ENCODE results near the gene FAM9A.
"Not testable (repeated sequence)": the region's sequence is repeated elsewhere in the genome, so short reads cannot be mapped to it uniquely, and the experiment has no call there.

FAM9A gene

DNA sequence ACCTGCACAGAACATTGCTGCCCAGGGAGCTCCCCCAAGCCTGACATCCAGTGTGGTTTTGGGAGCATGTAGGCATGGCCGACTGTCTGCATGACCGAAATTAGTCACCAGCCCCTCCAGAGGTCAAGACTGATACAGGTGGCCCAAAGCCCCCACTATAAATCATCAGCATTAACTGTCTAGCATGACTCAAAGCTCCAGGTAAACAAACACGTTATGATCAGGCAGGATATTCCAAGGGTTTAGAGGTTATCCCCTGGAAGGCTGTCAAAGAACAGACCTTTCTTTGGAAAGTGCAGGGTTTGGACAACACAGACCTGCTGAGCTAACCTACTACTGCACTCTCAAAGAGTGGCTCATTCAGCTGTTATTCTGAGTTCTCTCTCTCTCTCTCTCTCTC is 2.1 kb upstream of the FAM9A start:
- no peak for DNase-seq (ENCODE audit: low spot score)

DNA sequence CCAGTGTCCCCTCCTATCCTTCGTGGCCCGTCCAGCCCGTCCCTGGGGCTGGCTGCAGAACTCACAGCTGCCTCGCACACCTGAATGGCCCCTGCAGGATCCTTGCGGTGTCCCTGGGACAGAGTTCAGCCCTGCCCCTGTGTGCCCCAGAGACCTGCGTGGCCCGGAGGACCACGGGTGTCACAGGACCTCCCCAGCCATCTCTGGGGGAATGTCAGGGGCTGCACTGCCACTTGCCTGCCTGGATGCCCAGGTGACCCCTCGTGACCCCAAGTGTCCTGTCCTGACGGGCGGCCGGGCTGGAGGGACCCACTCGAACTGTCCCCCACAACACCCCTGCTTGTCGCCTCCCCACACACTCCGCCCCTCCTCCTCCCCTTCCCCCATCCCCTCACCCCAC is 832 bp downstream of the FAM9A start:
- not testable (repeated sequence) for DNase-seq (ENCODE audit: low spot score)

DNA sequence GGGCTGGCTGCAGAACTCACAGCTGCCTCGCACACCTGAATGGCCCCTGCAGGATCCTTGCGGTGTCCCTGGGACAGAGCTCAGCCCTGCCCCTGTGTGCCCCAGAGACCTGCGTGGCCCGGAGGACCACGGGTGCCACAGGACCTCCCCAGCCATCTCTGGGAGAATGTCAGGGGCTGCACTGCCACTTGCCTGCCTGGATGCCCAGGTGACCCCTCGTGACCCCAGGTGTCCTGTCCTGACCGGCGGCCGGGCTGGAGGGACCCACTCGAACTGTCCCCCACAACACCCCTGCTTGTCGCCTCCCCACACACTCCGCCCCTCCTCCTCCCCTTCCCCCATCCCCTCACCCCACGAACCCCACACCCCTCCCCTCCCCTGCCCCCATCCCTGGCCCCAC is 1.9 kb downstream of the FAM9A start:
- DNase-seq (ENCODE audit: low spot score): not testable (repeated sequence)

DNA sequence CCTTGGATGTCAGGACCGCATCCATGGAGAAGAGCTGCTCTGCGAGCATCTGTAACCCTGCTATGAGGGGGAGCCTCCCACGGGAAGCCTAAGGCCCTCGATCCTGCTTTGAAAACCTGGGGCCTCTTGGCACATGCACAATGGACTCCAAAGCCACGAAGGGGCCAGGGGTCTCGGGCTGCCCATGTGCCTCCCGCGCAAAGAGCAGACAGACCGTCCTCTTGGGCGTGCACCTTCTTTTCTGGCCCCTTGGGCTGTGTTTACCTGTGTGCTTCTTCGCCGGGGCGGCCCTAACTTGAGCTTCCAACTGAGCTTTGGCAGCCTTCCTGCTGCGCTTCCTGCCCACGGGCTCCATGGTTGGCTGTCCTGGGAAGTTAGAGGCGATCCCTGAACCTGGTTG is 2.5 kb downstream of the FAM9A start:
- not testable (repeated sequence) for DNase-seq (ENCODE audit: low spot score)

DNA sequence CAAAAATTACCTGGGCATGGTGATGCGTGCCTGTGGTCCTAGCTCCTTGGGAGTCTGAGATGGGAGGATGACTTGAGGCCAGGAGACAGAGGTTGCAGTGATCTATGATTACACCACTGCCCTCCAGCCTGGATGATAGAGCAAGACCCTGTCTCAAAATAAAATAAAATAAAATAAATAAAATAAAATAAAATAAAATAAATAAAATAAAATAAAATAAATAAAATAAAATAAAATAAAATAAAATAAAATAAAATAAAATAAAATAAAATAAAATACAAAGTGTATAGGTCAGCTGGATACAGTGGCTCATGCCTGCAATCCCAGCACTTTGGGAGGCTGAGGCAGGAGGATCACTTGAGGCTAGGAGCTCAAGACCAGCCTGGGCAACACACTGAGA is 14.1 kb downstream of the FAM9A start:
- not testable (repeated sequence) for DNase-seq (ENCODE audit: low spot score)

DNA sequence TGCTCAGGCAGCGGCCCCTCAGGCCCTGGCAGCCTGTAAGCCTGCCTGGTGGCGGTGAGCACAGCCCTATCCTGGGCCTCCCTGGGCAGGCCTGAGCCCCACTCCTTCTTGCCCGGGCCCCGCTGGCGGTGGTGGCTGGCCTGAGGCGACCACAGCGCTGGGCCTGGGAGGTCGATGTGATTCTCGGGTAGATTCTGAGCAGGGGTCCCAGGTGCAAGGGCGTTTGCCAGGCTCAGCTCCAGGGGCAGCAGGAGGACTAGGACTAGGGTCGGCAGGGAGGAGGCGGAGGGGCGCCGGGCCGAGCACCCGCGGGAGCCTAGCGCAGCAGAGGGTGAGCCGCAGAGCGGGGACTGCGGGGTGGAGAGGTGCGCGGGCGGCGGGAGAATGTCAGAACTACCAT is 17.0 kb downstream of the FAM9A start:
- no peak for DNase-seq (ENCODE audit: low spot score)

DNA sequence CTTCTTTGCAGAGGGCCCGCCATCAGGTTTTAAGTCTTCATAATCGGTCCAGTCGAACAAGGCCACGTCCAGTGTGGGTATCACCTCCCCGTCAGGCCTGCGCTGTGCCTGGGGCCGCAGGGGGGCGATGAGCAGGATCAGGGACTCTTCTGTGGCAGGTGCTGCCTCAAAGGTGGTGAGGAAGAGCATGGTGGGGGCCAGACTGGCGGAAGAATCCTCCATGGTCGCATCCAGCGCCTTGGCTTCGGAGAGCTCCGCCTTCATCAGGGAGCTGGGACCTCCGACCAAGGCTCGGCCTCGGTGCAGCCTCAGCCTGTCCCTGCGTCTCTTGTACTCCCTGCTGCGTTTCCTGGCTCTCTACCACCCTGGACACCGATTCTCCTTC is 17.5 kb downstream of the FAM9A start:
- DNase-seq (ENCODE audit: low spot score): no peak

DNA sequence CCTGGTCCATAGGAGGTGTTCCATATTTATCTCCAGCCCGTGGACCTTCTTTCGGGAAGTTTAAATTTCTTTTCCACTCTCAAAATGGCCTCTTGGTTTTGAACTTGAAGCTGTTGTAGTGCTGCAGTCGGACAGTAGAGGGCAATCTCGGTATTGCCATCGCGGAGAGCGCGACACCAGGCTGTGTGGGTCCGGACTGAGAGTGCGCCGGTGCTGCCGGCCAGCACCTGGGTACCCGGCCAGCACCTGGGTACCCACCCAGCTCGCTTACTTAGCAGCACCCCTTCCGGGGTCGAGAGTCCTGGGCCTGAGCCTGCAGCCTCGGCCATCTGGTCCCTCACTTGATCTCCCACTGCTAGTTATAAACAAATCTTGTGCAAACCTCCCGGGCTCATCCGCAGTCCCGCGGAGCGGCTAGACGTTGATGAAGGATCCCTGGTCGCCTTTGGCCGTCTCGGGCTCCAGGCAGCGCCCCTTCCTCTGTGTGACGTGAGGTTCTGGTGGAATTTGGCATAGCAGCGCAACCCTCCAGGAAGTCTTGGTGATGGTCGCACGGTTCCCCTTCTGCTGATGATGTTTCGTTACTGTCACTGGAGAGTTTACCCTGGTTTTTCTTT is 18.0 kb downstream of the FAM9A start:
- peak; percentile 7 for DNase-seq (ENCODE audit: low spot score)

DNA sequence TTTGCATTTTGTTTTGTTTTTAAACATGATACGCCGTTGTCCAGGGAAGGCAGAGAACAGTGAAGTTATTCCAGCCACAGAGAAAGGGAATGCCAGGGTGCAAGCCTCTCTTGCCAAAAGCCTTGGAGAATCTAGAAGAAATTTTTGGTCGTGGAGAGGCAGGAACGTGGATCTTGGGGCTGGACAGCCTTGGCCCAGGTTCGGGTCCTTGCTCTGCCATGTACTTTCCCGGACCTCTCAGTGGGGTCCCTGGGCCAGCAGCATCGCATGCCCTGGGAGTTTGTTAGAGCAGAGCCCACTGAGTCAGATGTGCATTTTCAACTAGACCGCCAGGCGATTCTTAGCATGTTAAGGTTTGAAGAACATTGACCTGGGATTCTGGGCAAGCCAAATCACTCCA is 18.6 kb downstream of the FAM9A start:
- no peak for DNase-seq (ENCODE audit: low spot score)

DNA sequence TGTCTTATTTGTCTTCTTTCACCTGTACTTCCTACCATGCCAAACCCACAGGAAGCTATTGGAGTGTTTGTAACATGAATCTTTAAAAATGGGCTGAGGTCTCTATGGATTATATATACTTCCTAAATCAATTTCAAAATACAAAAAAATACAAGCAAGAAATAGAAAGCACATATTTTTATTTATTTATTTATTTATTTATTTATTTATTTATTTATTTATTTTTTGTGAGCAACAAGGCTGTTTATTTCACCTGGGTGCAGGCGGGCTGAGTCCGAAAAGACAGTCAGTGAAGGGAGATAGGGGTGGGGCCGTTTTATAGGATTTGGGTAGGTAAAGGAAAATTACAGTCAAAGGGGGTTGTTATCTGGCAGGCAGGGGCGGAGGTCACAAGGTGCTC is 19.3 kb downstream of the FAM9A start:
- DNase-seq (ENCODE audit: low spot score): not testable (repeated sequence)

DNA sequence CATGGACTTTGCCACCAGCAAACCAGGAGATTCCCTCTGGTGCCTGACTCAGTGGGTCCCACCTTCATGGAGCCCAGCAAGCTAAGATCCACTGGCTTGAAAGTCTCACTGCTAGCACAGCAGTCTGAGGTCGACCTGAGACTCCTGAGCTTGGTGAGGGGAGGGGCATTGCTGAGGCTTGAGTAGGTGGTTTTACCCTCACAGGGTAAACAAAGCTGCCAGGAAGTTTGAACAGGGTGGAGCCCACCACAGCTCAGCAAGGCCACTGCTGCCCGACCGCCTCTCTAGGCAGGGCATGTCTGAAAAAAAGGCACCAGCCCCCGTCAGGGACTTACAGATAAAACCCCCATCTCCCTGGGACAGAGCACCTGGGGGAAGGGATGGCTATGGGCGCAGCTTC is 28.1 kb downstream of the FAM9A start:
- no peak for DNase-seq (ENCODE audit: low spot score)

DNA sequence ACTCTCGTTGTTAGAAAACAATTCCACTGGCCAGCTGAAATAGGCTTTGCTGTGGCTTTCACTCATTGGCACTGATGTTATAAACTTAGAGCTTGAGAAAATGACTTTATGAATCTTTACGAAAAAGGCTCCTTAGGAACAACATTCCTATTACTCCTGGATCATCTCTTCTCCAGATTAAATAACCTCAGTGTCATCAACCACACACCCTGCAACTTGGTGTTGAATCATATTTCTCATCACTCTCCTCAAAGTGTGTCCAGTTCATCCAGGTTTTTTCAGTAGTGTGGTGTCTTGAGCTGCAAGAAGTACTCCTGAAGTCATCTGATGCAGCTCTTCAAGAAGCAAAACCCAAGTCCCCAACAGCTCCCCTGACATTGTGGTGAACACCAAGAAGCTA is 41.2 kb downstream of the FAM9A start:
- no peak for DNase-seq (ENCODE audit: low spot score)

DNA sequence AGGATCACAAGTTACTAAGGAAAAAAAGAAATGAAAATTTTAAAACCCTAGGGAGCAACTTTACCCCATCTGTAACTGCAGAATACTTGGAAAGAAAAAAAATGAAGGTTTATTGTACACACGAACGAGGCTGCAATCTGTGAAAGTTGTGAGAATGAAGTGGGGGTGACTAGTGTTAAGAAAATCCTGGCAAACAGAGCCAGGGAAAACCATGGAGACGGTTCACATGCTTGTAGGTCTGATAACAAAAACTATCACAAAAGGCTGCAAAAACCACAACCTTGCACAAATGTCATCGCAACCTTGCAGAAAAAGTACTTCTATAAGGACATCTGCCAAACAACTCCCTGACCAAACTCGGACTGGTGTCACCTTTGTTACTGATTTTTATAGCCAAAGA is 42.5 kb downstream of the FAM9A start:
- not testable (repeated sequence) for DNase-seq (ENCODE audit: low spot score)

DNA sequence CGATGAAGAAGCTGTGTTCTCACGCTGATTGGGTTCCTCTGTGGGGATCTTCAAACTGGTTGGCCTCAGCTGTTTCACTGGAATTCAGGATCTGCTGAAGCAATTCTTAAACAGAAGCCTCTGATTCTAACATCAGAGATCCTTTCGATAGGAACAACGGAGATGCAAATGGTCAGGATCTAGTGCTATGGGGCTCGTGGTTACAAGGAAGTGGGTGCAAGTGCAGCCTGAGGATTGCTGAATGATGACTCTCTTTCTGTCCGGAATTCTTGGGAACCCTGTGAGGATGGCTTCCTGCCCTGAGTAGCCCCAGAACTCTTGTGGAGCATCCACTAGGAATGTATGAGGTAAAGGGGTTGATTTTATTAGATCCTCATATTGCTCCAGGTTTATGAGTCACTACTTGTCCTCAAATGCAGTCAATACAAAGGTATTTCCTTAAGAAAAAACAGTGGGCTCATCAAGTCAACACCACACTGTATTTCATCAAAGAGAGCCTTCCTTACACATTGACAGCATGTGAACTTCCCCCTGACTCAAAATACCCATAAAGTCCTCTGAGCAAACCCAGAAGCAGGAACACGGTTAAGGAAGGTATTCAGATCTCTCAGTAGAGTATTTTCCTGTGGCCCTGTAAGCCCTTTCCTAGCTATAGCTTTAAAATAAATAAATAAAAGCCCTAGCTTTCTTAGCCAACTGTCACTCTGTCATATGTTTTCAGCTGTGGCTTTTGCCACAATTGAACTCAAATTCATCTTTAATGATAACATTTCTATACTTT is 43.4 kb downstream of the FAM9A start:
- DNase-seq (ENCODE audit: low spot score): not testable (repeated sequence)

DNA sequence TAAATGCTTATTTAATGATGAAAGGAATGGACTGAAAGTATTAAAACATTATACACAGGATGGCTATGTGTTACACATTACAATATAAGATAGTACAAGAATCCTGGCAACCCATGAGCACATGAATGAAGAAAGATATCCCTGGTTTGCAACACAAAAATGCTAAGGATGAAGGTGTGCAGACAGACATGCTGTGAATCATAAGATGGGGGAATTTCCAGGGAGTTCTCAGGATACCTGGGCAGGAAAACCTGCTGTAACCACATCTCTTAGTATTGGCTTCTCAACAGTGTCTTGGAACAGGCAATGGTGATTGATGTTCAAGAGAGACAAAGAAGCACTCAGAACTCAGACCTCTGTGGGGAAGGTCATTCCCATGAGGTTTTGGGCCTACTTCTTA is 45.4 kb downstream of the FAM9A start:
- DNase-seq (ENCODE audit: low spot score): no peak

DNA sequence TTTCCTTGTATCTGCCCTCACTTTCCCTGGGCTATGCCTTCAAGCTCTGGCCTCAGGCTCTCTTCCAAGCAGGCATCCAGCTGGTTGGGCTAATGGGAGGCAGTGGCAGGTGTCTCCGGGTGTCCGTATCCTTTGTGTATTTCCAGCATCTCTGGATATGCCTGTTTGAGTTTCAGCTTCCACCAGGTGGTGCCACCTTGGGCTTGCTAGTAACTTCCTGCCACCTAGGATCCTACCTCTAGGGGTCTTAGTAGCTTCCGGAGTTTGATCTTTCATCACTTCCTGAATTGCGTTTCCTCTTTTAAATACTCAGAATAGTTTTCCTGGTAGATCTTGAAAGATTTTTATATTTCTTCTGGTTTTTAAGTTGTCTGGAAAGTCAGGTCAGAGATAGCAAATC is 46.1 kb downstream of the FAM9A start:
- no peak for DNase-seq (ENCODE audit: low spot score)

DNA sequence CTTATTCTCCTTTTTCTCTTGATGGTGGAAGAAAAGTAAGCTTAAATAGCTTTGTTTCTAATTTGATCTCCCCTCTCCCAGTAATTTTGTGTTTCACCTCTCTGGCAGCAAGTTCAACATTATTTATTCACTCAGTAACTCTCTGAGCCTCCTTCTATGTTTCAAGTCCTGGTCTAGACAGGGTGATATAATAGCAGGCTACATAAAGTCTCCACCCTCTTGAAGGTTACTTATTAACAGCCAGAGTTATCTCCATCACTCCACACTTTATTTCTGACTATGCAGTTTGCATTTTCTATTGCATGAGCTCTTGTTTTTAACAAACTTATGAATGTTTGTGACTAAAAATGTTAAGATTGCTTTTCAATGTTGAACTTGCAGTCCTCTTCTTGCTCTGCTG is 51.5 kb downstream of the FAM9A start:
- no peak for DNase-seq (ENCODE audit: low spot score)

DNA sequence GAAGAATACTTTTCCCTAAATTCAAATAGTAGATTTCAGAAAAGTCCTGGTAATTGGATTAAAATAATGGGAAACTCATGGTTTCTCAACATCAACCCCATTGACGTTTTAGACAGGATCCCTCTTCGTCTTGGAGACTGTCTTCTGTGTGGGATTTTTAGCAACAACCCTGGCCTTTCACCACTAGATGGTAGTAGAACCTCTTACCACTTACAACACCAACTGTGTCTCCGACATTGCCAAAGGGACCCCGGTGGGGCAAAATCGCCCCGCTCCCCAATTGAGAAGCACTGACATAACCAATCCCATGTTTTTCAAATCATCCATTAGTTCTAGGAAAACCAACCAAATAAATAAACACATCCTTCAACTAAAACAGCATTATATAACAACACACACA is 52.3 kb downstream of the FAM9A start:
- peak; percentile 32 for DNase-seq (ENCODE audit: low spot score)

DNA sequence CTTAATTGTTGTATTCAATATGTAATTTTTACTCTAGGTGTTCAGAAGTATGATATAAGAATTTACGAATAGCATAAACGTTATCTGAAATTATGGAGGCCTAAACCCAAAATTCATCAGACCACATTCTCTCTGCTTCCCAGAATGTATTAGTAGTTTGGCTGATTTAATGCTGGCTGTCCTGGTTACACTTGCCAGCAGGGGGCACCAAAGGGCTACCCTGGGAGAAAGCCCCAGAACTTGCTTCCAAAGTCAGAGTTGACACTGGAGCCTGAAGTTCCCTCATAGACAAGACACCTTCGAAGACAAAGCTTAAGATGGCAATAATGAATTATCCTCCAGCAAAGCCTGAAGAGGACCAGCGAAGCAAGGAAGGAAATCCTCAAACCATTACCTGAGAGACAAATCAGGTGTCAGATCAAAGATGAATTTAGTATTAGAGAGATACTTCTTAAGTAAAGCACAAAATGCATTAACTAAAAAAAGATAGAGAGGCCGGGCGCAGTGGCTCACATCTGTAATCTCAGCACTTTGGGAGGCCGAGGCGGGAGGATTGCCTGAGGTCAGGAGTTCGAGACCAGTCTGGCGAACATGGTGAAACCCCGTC is 58.0 kb downstream of the FAM9A start:
- DNase-seq (ENCODE audit: low spot score): peak; percentile 25

DNA sequence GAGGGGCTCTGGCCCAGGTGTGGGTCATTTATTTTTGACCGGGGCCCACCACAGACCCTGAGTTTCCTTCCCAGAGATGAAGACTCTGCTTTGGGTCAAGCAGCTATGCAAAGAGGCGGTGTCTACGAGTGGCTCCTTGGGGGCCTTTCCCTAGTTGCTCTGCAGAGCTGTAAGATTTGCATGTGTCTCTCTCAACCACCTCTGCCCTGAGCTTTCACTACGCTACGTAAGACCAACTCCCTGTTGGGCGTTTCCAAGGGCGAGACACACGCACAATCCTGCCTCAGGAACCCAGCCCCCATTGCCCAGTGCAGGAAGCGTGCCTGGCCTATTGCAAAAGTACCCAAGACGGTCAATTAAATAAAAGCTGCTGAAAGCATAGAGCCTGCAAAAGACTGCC is 59.2 kb downstream of the FAM9A start:
- no peak for DNase-seq (ENCODE audit: low spot score)

Data from cerebellar cortex (tissue), 1 donor.